Stimulated activated naive B cell treated with anti-CD40 and anti-IgM and Interleukin-4, amounts not matched to agents 10 μg/mL and 1 μg/mL and 100 μg/mL, for 72 hours (primary cell): ENCODE results near the gene CNNM3.
A peak's percentile ranks its signal among the peaks of the same experiment; 100 is the strongest.
"Not testable (repeated sequence)": the region's sequence is repeated elsewhere in the genome, so short reads cannot be mapped to it uniquely, and the experiment has no call there.

Experiments
- ATAC-seq, 2 donors: fragments of 150-1000 bp; cut with Tn5 transposase; replicated peaks; 2 replicates each; pipeline ENCODE4 v1.10.0; 2021; ENCODE audit warnings: moderate library complexity in 1 of 2
- DNase-seq: peaks from one replicate; pipeline ENCODE4 v3.0.0; 2021
- H3K27ac Mint-ChIP-seq: one replicate; pipeline ENCODE4 v1.8.0; 2022; ENCODE audit warnings: mild to moderate bottlenecking, mixed read lengths
- H3K27me3 Mint-ChIP-seq, 2 donors: one replicate each; pipeline ENCODE4 v1.8.0; 2022; ENCODE audit warnings: mixed read lengths in 2 of 2
- H3K36me3 Mint-ChIP-seq, 2 donors: one replicate each; pipeline ENCODE4 v1.8.0; 2022; ENCODE audit warnings: mixed read lengths in 2 of 2, mild to moderate bottlenecking in 1 of 2
- H3K4me1 Mint-ChIP-seq, 2 donors: one replicate each; pipeline ENCODE4 v1.8.0; 2022; ENCODE audit warnings: mixed read lengths in 2 of 2, mild to moderate bottlenecking in 1 of 2
- H3K4me3 Mint-ChIP-seq, 2 donors: one replicate each; pipeline ENCODE4 v1.8.0; 2022; ENCODE audit warnings: mild to moderate bottlenecking in 2 of 2, mixed read lengths in 2 of 2, moderate library complexity in 1 of 2
- H3K9me3 Mint-ChIP-seq, 2 donors: one replicate each; pipeline ENCODE4 v1.8.0; 2022; ENCODE audit warnings: mixed read lengths in 2 of 2, mild to moderate bottlenecking in 1 of 2

The CNNM3 gene

GRCh38 chr2:96789245-96789617 is 26.8 kb upstream of the CNNM3 start:
- Mint-ChIP-seq H3K27ac (peak overlapping the region; percentile 90), H3K4me1 (peaks cover 0 to 6% of the 10 kb centered on the region in 2 donors), H3K27me3 (no peaks in the 10 kb centered on the region), H3K36me3 (peaks cover 2 to 4% of the 10 kb centered on the region in 2 donors), H3K9me3 (no peaks in the 10 kb centered on the region), H3K4me3 (no peak overlapping the region)
- ATAC-seq (no peak), DNase-seq (no peak)

GRCh38 chr2:96792772-96793749 is 23.0 kb upstream of the CNNM3 start:
- peaks cover 2 to 4% of the 10 kb centered on the region in 2 donors for H3K36me3 Mint-ChIP-seq
- no peak overlapping the region for H3K4me3 Mint-ChIP-seq
- no peaks in the 10 kb centered on the region for H3K9me3 Mint-ChIP-seq
- DNase-seq: no peak
- ATAC-seq: no peak
- H3K27me3 Mint-ChIP-seq: no peaks in the 10 kb centered on the region
- peak overlapping the region; percentile 20 for H3K27ac Mint-ChIP-seq
- H3K4me1 Mint-ChIP-seq: peaks cover 0 to 6% of the 10 kb centered on the region in 2 donors

GRCh38 chr2:96795076-96795475 is 21.0 kb upstream of the CNNM3 start:
- DNase-seq (no peak), ATAC-seq (no peak)
- Mint-ChIP-seq H3K4me3 (no peak overlapping the region), H3K27me3 (no peaks in the 10 kb centered on the region), H3K36me3 (peaks cover 9 to 13% of the 10 kb centered on the region in 2 donors), H3K9me3 (no peaks in the 10 kb centered on the region), H3K4me1 (peaks cover 0 to 1% of the 10 kb centered on the region in 2 donors), H3K27ac (no peak overlapping the region)

GRCh38 chr2:96796497-96796896 is 19.6 kb upstream of the CNNM3 start:
- not testable (repeated sequence) for ATAC-seq, H3K27ac Mint-ChIP-seq, H3K27me3 Mint-ChIP-seq, H3K4me3 Mint-ChIP-seq, H3K9me3 Mint-ChIP-seq, DNase-seq, H3K4me1 Mint-ChIP-seq
- peaks cover 9 to 13% of the 10 kb centered on the region in 2 donors for H3K36me3 Mint-ChIP-seq

GRCh38 chr2:96797066-96797625 is 18.9 kb upstream of the CNNM3 start:
- Mint-ChIP-seq H3K36me3 (peaks cover 9 to 13% of the 10 kb centered on the region in 2 donors), H3K27ac (no peak overlapping the region), H3K9me3 (no peaks in the 10 kb centered on the region), H3K27me3 (no peaks in the 10 kb centered on the region), H3K4me3 (no peak overlapping the region), H3K4me1 (peaks cover 0 to 1% of the 10 kb centered on the region in 2 donors)
- DNase-seq (no peak), ATAC-seq (no peak)

- H3K27ac Mint-ChIP-seq: no peak overlapping the region
- no peaks in the 10 kb centered on the region for H3K4me1 Mint-ChIP-seq
- ATAC-seq (no peak), DNase-seq (no peak)
- H3K36me3 Mint-ChIP-seq: peaks cover 9 to 13% of the 10 kb centered on the region in 2 donors
- H3K27me3 Mint-ChIP-seq: no peaks in the 10 kb centered on the region
- no peaks in the 10 kb centered on the region for H3K9me3 Mint-ChIP-seq
- no peak overlapping the region for H3K4me3 Mint-ChIP-seq
Measured at GRCh38 chr2:96798733-96799622, 17.1 kb upstream of the CNNM3 start.

GRCh38 chr2:96799623-96799935 is 16.5 kb upstream of the CNNM3 start:
- H3K9me3 Mint-ChIP-seq: no peaks in the 10 kb centered on the region
- no peaks in the 10 kb centered on the region for H3K4me1 Mint-ChIP-seq
- H3K4me3 Mint-ChIP-seq: no peak overlapping the region
- H3K27me3 Mint-ChIP-seq: no peaks in the 10 kb centered on the region
- no peak for DNase-seq
- H3K36me3 Mint-ChIP-seq: peaks cover 9 to 13% of the 10 kb centered on the region in 2 donors
- H3K27ac Mint-ChIP-seq: no peak overlapping the region
- no peak for ATAC-seq

GRCh38 chr2:96800061-96801004 is 15.7 kb upstream of the CNNM3 start:
- H3K36me3 Mint-ChIP-seq: peaks cover 9 to 13% of the 10 kb centered on the region in 2 donors
- no peaks in the 10 kb centered on the region for H3K4me1 Mint-ChIP-seq
- H3K27ac Mint-ChIP-seq: no peak overlapping the region

GRCh38 chr2:96801005-96801785 is 14.9 kb upstream of the CNNM3 start:
- peak; percentile 64 for DNase-seq
- H3K27me3 Mint-ChIP-seq: no peaks in the 10 kb centered on the region
- no peak overlapping the region for H3K4me3 Mint-ChIP-seq
- peaks cover under 1 to 1% of the 10 kb centered on the region in 2 donors for H3K4me1 Mint-ChIP-seq
- peaks cover 9 to 13% of the 10 kb centered on the region in 2 donors for H3K36me3 Mint-ChIP-seq
- no peak overlapping the region for H3K27ac Mint-ChIP-seq
- no peaks in the 10 kb centered on the region for H3K9me3 Mint-ChIP-seq
- ATAC-seq: peak; percentile 93 to 95

More at GRCh38 chr2:96800061-96801004, 15.7 kb upstream of the CNNM3 start:
- Mint-ChIP-seq H3K27me3 (no peaks in the 10 kb centered on the region), H3K9me3 (no peaks in the 10 kb centered on the region), H3K4me3 (no peak overlapping the region)
- no peak for DNase-seq
- peak; percentile 40 to 44 for ATAC-seq

GRCh38 chr2:96801786-96802595 is 14.1 kb upstream of the CNNM3 start:
- DNase-seq: peak; percentile 47
- Mint-ChIP-seq H3K36me3 (peaks cover 12 to 16% of the 10 kb centered on the region in 2 donors), H3K27ac (no peak overlapping the region), H3K9me3 (no peaks in the 10 kb centered on the region), H3K27me3 (no peaks in the 10 kb centered on the region), H3K4me3 (no peak overlapping the region), H3K4me1 (peaks cover 7 to 9% of the 10 kb centered on the region in 2 donors)
- peak; percentile 68 to 71 for ATAC-seq

GRCh38 chr2:96802721-96803120 is 13.3 kb upstream of the CNNM3 start:
- H3K9me3 Mint-ChIP-seq: no peaks in the 10 kb centered on the region
- no peak for DNase-seq
- no peak overlapping the region for H3K27ac Mint-ChIP-seq
- peaks cover 8 to 15% of the 10 kb centered on the region in 2 donors for H3K4me1 Mint-ChIP-seq
- no peak overlapping the region for H3K4me3 Mint-ChIP-seq
- ATAC-seq: no peak
- no peaks in the 10 kb centered on the region for H3K27me3 Mint-ChIP-seq
- peaks cover 12 to 16% of the 10 kb centered on the region in 2 donors for H3K36me3 Mint-ChIP-seq

GRCh38 chr2:96804986-96805385 is 11.1 kb upstream of the CNNM3 start:
- H3K4me1 Mint-ChIP-seq: peaks cover 8 to 15% of the 10 kb centered on the region in 2 donors
- H3K36me3 Mint-ChIP-seq: peaks cover 11 to 13% of the 10 kb centered on the region in 2 donors
- no peaks in the 10 kb centered on the region for H3K9me3 Mint-ChIP-seq
- no peak overlapping the region for H3K4me3 Mint-ChIP-seq
- DNase-seq (no peak), ATAC-seq (no peak)
- no peak overlapping the region for H3K27ac Mint-ChIP-seq
- H3K27me3 Mint-ChIP-seq: no peaks in the 10 kb centered on the region
